ENCODE measurements around the gene TRIM37.

The TRIM37 gene

GRCh38 chr17:58932956-58933355 is 173.7 kb downstream of the TRIM37 start:
- no peak for DNase-seq
